Osteocyte (in vitro differentiated cells): ENCODE data around the gene ITM2A. TPM values are rescaled to one million over a fixed set of nuclear protein-coding genes. Genes with fewer than 3 reads are reported as not detected.

Source experiments
- DNase-seq: peaks from one replicate; pipeline ENCODE4 v3.0.0; 2021; ENCODE audit warnings: mixed read lengths; ENCODE audit not compliant: unreplicated experiment; ENCODE audit errors: extremely low spot score
- H3K27ac Mint-ChIP-seq: one replicate; pipeline ENCODE4 v1.8.0; 2021; ENCODE audit warnings: mild to moderate bottlenecking, mixed read lengths; ENCODE audit not compliant: unreplicated experiment
- H3K27me3 Mint-ChIP-seq: one replicate; pipeline ENCODE4 v1.8.0; 2021; ENCODE audit warnings: mixed read lengths; ENCODE audit not compliant: unreplicated experiment
- H3K36me3 Mint-ChIP-seq: one replicate; pipeline ENCODE4 v1.8.0; 2021; ENCODE audit warnings: mixed read lengths; ENCODE audit not compliant: unreplicated experiment
- H3K4me1 Mint-ChIP-seq: one replicate; pipeline ENCODE4 v1.8.0; 2021; ENCODE audit warnings: mixed read lengths; ENCODE audit not compliant: unreplicated experiment
- H3K4me3 Mint-ChIP-seq: one replicate; pipeline ENCODE4 v1.8.0; 2021; ENCODE audit warnings: mild to moderate bottlenecking, moderate library complexity, mixed read lengths; ENCODE audit not compliant: unreplicated experiment
- H3K9me3 Mint-ChIP-seq: one replicate; pipeline ENCODE4 v1.8.0; 2021; ENCODE audit warnings: mixed read lengths; ENCODE audit not compliant: unreplicated experiment
- CTCF ChIP-seq: fragments of 200-600 bp; sonication (generic); IDR thresholded peaks from 2 replicates; pipeline ENCODE4 v1.5.0; 2021; ENCODE audit warnings: antibody characterized with exemption, mild to moderate bottlenecking, moderate library complexity
- total RNA-seq: library from RNA; stranded (reverse); gene quantifications from 2 replicates; pipeline ENCODE4 v1.2.1, GENCODE V29; 2021

Gene ITM2A
- total RNA-seq, 1 donor from 2014 or later: not detected

GRCh38 chrX:79409657-79410056, 42.5 kb upstream of the ITM2A start:
- Mint-ChIP-seq H3K4me3 (no peak overlapping the region), H3K27me3 (no peaks in the 10 kb centered on the region), H3K36me3 (no peaks in the 10 kb centered on the region), H3K27ac (no peak overlapping the region), H3K4me1 (no peaks in the 10 kb centered on the region), H3K9me3 (peaks cover 18% of the 10 kb centered on the region)
- no peak for TF ChIP-seq CTCF
- no peak for DNase-seq

- H3K36me3 Mint-ChIP-seq: no peaks in the 10 kb centered on the region
- H3K4me3 Mint-ChIP-seq: no peak overlapping the region
- peaks cover 20% of the 10 kb centered on the region for H3K9me3 Mint-ChIP-seq
- H3K4me1 Mint-ChIP-seq: no peaks in the 10 kb centered on the region
- no peaks in the 10 kb centered on the region for H3K27me3 Mint-ChIP-seq
- TF ChIP-seq CTCF: no peak
- DNase-seq: no peak
- H3K27ac Mint-ChIP-seq: no peak overlapping the region
Observed at GRCh38 chrX:79408623-79409322, 41.6 kb upstream of the ITM2A start.

GRCh38 chrX:79400623-79401022, 33.5 kb upstream of the ITM2A start:
- TF ChIP-seq CTCF: no peak
- H3K9me3 Mint-ChIP-seq: peaks cover 29% of the 10 kb centered on the region
- no peak for DNase-seq
- no peaks in the 10 kb centered on the region for H3K27me3 Mint-ChIP-seq
- no peaks in the 10 kb centered on the region for H3K4me1 Mint-ChIP-seq
- H3K27ac Mint-ChIP-seq: no peak overlapping the region
- H3K36me3 Mint-ChIP-seq: no peaks in the 10 kb centered on the region
- H3K4me3 Mint-ChIP-seq: no peak overlapping the region

- no peak overlapping the region for H3K4me3 Mint-ChIP-seq
Observed at GRCh38 chrX:79375340-79375739, 8.2 kb upstream of the ITM2A start.

GRCh38 chrX:79371640-79372039, 4.5 kb upstream of the ITM2A start:
- no peak overlapping the region for H3K27ac Mint-ChIP-seq
- H3K27me3 Mint-ChIP-seq: no peaks in the 10 kb centered on the region
- H3K36me3 Mint-ChIP-seq: no peaks in the 10 kb centered on the region
- H3K4me1 Mint-ChIP-seq: peaks cover under 1% of the 10 kb centered on the region
- H3K4me3 Mint-ChIP-seq: no peak overlapping the region
- peaks cover 25% of the 10 kb centered on the region for H3K9me3 Mint-ChIP-seq
- DNase-seq: no peak
- TF ChIP-seq CTCF: no peak

More at GRCh38 chrX:79375340-79375739, 8.2 kb upstream of the ITM2A start:
- Mint-ChIP-seq H3K36me3 (no peaks in the 10 kb centered on the region), H3K27ac (no peak overlapping the region), H3K9me3 (peaks cover 38% of the 10 kb centered on the region), H3K27me3 (no peaks in the 10 kb centered on the region), H3K4me1 (no peaks in the 10 kb centered on the region)
- no peak for TF ChIP-seq CTCF
- DNase-seq: no peak
